DMS53 treated with DMSO at 0.1 percent for 48 hours (cell line): ENCODE results near the gene TMEM94.
"Not testable (repeated sequence)": the region's sequence is repeated elsewhere in the genome, so short reads cannot be mapped to it uniquely, and the experiment has no call there.

Source experiments
- DNase-seq: peaks from one replicate; lab custom pipeline; 2025; ENCODE audit not compliant: unreplicated experiment; lab: John Stamatoyannopoulos, UW

Gene TMEM94

GRCh38 chr17:75509528-75510258, 53.3 kb downstream of the TMEM94 start:
- DNase-seq = no peak

GRCh38 chr17:75511270-75511609, 54.8 kb downstream of the TMEM94 start:
- DNase-seq = no peak

GRCh38 chr17:75511610-75512575, 55.5 kb downstream of the TMEM94 start:
- DNase-seq = no peak

GRCh38 chr17:75512926-75513640, 56.6 kb downstream of the TMEM94 start:
- no peak for DNase-seq

- no peak for DNase-seq
Measured at GRCh38 chr17:75513641-75514000, 57.2 kb downstream of the TMEM94 start.

- no peak for DNase-seq
Measured at GRCh38 chr17:75514299-75514918, 58.0 kb downstream of the TMEM94 start.

GRCh38 chr17:75514919-75515495, 58.6 kb downstream of the TMEM94 start:
- no peak for DNase-seq

DNA sequence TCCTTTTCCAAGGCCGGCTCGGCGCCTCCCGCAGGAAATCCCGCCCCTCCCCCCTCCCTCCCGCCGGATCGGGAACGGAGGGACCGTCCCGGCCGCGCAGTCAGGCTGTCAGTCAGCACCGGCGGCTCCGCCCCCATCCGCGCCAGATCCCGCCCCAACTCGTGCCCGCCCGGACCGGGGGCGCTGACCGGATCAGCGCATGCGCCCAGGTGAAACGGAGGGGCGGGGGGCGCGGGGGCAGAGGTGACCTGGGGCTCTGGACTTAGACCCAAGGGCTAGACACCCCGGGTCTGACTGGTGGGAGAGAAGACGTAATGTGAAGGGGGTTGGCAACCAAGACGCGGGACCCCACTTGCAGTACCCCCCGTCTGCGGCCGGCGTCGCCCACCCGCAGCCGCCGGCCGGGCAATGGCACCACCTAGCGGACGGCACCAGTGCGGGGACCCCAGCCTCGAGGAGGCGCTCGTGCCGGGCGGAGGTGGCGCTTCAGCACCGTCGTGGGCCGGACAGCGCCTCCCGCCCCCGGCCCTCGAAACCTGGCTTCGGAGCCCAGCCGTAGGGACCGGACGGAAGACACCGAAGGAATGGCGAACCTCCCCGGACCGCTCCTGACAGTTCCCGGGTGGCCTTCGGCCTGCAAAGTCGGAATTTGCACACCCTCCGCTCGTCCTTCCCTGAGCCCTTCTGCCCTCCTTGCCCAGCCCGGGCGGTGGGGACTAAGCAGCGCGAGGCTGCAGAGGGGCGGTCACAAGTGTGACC, 59.2 kb downstream of the TMEM94 start, which contains the start of gene CASKIN2:
Gene CASKIN2 (minus strand): TSS at position 42 of the 759 bp plus-strand sequence. CDS start 1,733 bp downstream, outside the sequence.
- peak; percentile 83 for DNase-seq

GRCh38 chr17:75516255-75516618, 59.8 kb downstream of the TMEM94 start, which contains the start of gene TSEN54:
Gene TSEN54 (plus strand): TSS chr17:75516528. CDS start chr17:75516561, 33 bp downstream.
- DNase-seq = peak; percentile 68

- no peak for DNase-seq
Measured at GRCh38 chr17:75516619-75517296, 60.3 kb downstream of the TMEM94 start.

- no peak for DNase-seq
Measured at GRCh38 chr17:75517297-75517865, 60.9 kb downstream of the TMEM94 start.

DNA sequence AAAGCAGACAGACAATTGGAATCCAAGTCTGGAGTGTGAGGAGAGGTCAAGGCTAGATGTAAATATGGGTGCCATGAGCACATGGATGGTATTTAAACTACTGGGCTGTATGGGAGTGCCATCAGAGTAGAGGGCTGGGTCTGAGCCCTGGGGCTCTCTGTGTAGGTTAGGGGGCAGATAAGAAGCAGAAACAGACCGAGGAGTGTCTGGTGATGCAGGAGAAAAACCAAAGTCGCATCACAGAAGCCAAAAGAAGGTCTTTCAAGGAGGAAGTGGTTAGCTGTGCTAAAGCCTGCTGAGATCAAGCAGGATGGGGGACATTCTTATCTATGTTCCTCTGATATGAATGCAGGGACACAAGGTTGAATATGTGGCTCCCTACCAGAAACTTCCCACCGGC, 61.8 kb downstream of the TMEM94 start:
- DNase-seq = no peak

- DNase-seq = no peak
Measured at GRCh38 chr17:75518983-75519537, 62.6 kb downstream of the TMEM94 start.

GRCh38 chr17:75520413-75520812, 64.0 kb downstream of the TMEM94 start:
- not testable (repeated sequence) for DNase-seq

GRCh38 chr17:75521290-75521689, 64.9 kb downstream of the TMEM94 start:
- DNase-seq = no peak

GRCh38 chr17:75521951-75522727, 65.7 kb downstream of the TMEM94 start:
- DNase-seq = no peak

- DNase-seq = no peak
Measured at GRCh38 chr17:75523647-75524046, 67.2 kb downstream of the TMEM94 start.
